ENCODE data around the gene PKDCC.

PKDCC gene

GRCh38 chr2:42091671-42092070 is 43.9 kb downstream of the PKDCC start:
- no peak for DNase-seq

GRCh38 chr2:42092084-42092996 is 44.5 kb downstream of the PKDCC start:
- DNase-seq = no peak

GRCh38 chr2:42094114-42094513 is 46.3 kb downstream of the PKDCC start:
- no peak for DNase-seq

GRCh38 chr2:42095923-42096408 is 48.1 kb downstream of the PKDCC start:
- peak; percentile 3 to 33 for DNase-seq

- DNase-seq = no peak
Observed at GRCh38 chr2:42096869-42097591, 49.2 kb downstream of the PKDCC start.

- no peak for DNase-seq
Observed at GRCh38 chr2:42098571-42099437, 51.0 kb downstream of the PKDCC start.

- no peak for DNase-seq
Observed at GRCh38 chr2:42099438-42100173, 51.8 kb downstream of the PKDCC start.

- DNase-seq = no peak
Observed at GRCh38 chr2:42100683-42101205, 52.9 kb downstream of the PKDCC start.

GRCh38 chr2:42101206-42102023 is 53.6 kb downstream of the PKDCC start:
- DNase-seq = no peak

GRCh38 chr2:42102024-42102590 is 54.3 kb downstream of the PKDCC start:
- DNase-seq = no peak

DNA sequence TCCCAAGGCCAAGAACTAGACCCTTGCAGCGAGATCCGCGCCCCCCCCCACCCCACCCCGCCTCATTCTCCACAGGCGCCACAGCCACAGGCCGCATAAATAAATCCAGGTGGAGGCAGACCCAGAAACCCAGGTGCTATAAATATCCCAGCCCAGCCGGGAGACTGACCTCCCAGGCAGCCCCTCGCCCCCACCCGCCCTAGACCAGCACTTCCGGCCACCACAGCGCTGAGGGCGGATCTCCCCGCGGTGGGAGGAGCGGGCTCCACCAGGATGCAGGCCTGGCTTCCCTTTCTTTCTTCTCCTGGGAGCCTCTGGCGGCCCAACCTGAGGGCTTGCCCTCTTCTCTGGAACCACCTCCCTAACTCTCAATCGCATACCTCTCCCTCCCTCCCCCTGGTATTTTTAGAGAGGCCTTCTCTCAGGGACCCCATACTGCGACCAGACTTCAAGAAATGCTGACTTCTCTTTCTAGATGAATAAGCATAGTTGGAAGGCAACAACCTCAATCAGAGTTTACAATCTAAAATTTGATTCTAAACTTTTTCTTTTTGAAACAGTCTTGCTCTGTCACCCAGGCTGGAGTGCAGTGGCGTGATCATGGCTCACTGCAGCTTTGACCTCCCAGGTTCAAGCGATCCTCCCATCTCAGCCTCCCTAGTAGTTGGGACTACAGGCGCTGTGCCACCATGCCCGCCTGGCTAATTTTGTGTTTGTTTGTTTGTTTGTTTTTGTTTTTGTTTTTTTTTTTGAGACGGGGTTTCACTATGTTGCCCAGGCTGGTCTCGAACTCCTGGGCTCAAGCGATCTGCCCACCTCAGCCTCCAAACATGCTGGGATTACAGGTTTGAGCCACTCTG is 55.0 kb downstream of the PKDCC start:
- no peak for DNase-seq

DNA sequence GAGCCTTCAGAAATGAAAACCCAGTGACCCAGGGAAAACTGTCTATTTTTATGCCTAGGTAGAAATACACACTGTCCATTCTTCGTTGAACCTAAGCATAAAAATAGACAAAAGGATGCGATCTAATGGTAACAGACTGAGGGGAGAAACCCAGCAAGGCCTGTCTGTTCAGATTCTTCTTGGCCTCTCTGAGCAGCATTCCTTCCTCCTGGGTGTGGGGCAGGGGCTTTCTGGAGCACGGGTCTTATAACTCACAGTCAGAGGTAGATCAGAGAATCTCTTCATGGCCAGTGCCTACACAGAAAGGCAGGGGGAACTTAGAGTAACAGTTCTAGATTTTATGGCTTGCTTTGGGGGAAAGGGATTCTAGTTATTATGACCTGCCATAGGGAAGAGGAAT is 56.0 kb downstream of the PKDCC start:
- no peak for DNase-seq

GRCh38 chr2:42104621-42105020 is 56.8 kb downstream of the PKDCC start:
- DNase-seq = no peak

DNA sequence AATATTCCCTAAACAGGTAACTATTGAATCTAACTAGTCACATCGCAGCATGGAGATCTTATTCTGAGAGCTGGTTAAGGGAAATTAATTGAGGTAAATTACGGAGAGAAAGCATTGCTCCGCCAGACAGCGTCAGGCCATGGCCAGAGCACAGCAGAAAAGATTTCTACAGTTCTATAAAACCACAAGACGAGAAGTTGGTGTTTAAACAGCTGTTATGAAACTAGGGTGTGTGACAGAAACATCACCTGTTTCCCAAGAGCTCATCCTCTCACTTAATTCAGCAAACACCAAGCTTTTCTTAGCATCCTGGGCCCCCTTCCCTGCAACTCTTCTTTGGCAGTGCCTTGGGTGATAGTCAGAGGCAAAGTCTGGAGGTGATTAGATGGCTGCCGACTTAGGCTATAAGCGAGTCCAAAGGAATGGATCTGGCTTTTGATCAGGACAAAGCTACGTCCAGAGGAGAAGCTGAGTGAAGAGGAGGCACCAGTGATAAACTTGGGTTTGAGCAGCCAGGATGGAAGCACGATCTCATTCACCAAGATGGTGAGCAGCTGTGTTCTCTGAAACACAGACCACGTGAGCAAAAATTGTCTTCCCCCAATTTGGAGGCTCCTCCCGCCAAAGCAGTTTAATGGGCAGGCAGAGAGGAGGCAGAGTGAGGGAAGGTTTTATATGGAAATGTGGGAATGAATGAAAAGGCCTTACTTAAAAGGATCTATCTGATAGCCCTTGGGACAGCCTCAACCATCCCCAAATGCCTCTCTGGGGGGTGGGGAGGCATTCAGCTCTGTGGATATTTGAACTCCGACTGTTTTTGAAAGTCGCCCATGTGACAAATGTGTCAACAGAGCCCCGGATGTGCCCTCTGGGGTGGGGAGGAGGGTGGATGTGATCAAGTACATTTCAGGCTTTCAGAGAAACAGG is 57.8 kb downstream of the PKDCC start:
- no peak for DNase-seq

DNA sequence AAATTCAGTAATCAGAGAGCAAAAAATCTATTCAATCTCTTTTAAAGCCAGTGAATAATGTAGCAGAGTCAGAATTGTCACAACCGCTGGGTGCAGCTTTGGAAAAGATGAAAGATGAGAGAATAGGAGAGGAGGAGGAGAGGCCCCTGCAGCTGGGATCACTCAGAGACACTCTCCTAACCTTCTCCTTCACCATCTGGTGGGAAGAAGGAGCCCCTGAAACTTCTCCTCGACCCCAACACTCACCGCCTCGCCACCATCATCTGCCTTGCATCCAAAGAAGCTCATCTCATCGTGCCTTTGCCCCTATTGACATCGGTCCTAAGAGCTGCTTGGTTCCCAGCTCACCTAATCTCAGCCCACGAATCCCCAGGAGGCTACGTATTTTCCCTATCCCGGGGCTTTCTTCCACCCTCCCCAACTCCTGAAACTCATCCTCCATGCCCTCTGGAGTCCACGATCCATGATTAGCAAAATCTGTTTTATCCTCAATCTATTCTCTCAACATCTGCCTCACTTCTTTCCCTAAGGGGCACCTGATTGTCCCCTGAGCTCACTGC is 58.5 kb downstream of the PKDCC start:
- DNase-seq = no peak

DNA sequence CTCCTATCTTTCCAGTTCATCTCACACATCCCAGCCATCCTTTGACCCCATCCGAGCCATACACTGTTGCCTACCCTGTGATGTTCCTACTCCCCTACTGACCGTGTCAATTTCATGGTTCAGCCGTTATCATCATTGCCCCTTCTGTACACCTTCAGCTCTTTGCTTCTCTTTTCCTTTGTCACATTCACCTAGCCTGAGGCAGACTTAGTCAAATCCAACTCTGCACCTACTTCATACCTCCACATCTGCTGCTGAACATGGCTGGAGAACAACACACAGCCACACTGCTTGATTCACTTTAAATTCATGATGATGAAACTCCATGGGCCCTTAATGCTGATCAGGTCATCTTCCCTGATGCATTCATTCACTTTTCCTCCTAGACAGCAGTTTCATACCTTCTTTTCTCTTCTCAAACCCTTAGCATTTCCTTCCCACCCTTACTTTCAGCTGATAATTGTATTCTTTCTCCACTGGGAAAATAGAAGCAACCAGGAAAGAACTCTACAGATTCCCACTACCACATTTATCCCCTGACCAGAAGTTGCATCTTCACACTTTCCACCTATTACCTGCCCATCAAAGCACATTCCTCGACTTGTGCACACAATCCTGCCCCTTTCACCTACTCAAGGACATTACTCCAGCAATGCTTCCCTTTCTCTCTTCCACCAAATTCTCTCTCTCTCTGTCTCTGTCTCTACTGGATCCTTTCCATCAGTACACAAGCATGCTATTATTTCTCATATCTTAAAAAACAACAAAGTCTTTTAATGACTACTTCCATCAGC is 59.6 kb downstream of the PKDCC start:
- DNase-seq = no peak
